Measurements from ENCODE around the gene FANCE.

FANCE gene

DNA sequence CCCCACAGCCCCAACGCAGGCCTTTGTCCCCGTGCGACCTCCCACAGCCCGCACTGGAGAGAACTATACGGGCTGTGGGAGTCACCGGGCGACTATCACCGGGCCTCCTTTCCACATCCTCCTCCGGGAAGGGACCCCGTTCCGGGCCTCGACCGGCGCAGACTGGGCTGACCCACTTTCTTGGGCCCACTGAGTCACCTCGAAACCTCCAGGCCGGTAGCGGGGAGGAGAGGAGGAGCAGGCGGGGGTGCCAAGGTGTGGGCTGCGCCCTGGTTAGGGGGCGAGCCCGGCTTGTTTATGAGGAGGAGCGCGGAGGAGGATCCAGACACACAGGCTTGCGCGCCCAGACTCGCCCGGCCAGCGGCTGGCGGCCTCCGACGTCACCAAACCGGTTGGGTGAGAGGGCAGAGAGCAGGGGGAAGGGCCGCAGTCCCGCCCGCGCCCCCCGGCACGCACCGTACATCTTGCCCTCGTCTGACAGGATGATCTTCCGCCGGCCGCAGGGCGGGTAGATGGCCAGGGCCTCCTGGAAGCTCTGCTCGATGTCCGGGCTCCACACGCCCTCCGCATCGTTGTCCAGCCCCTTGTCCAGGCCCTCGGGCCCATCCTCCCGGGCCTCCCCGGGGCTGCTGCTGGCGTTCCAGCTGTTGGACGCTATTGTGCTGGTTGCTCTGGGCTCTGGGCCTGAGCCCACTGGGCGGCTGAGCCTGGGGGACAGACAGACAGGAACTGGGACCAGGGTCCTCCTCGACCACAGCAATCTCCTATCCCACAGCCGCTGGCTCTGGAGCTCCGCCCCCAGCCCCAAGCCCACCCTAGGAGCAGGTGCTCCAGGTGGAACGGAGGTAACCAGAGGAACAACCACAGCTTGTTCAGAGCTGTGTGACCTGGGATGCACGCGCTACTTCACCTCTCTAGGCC lies 34.1 kb downstream of the FANCE start:
- FAIRE-seq = no peak

DNA sequence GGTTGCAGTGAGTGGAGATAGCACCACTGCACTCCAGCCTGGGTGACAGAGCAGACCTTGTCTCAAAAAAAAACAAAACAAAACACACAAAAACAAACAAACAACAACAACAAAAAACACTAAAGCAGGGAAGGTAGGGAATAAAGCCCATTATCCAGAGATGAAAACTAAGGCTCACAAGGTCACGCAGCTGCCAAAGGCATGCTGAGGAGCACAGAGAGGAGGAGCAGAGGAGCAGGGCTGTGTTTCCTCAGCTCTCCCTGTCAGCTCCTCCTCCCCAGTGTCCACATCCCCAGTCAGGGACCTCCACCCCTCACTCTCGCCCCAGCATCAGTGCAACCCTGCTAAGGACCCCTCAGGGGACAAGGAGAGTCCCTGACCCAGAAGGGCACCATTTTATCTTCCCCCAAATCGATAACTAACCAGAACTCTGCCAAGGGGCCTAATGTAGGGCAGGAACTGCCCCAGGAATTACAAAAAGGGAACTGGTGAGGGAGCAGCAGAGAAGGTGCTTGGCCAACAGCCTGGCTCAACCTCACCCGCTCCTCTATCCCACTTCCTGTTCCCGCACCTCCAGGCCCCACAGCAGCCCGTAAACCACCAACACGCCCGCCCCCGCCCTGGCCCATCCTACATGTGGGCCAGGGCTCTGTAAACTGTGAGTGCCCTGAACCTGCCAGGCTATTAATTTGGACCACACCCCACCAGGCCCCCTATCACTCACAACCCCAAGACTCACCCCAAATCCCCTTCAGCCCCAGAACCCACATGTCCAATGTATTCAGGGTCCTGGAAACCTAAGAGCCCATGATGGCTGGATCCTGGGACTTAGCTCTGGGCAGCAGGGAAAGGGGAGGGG lies 35.7 kb downstream of the FANCE start:
- FAIRE-seq = no peak

DNA sequence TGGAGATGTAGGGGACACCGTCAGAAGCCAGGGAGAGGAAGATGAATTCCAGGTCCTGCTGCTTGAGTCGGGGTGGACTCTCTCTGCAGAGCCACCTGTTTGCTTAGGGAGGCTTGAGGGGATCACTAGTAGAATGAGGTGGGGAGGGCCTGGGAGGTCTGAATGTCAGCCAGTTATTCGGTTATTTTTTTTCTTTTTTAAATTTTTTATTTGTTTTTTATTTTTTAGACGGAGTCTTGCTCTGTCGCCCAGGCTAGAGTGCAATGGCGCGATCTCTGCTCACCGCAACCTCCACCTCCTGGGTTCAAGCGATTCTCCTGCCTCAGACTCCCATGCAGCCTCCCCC lies 36.4 kb downstream of the FANCE start:
- no peak for FAIRE-seq

DNA sequence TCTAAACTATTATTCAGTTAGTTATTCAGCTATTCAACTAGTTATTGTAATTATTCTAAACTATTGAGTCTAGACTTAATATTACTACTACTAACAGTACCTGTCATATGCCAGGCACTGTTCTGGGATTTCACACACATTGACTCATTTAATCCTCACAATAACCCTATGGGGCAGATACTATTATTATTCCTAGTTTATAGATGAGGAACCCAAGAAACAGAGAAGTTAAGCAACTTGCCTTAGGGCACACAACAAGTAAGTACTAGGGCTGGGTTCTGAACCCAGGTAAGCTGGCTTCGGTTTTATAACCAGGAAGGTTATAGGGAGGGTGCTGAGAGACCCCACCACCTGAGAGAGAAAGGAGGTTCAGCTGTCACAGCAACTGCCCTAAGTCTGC lies 36.9 kb downstream of the FANCE start:
- no peak for FAIRE-seq

DNA sequence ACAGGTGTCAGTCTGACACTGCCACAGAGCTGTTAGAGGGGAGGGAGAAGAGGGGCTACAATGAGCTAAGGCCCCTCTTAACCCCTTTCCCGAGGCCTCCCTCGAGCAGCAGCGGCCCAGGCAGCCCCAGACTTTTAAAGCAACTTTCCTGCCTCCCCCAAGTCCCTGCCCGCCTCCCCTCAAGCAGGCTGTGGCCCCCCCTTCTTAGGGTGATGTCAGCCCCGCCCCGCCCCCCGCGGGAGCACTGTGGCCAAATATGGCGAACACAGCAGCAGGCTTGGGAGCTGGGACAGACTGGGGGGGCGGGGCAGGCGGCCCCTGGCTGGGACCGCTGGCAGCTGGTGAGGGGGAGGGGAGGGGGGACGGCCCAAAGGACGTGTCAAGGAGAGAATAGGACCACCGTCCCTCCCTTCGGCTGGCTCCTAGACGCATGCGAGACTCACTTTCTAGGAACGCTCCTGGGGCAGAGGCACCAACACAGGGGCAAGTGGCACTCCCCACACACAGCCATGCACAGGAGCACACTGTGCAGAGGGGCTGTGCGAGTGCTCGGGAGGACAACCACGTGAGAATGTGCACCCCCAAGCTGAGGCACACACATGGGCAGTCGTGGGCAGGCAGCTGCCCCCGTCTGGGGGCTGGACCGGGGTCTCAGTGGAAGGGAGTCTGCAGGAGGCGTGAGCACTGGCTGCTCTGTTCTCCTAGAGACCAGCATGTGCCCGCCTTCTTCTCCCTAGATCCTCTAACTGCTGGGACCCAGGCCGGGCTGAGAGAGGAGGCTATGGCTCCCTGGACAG lies 38.1 kb downstream of the FANCE start:
- no peak for FAIRE-seq

DNA sequence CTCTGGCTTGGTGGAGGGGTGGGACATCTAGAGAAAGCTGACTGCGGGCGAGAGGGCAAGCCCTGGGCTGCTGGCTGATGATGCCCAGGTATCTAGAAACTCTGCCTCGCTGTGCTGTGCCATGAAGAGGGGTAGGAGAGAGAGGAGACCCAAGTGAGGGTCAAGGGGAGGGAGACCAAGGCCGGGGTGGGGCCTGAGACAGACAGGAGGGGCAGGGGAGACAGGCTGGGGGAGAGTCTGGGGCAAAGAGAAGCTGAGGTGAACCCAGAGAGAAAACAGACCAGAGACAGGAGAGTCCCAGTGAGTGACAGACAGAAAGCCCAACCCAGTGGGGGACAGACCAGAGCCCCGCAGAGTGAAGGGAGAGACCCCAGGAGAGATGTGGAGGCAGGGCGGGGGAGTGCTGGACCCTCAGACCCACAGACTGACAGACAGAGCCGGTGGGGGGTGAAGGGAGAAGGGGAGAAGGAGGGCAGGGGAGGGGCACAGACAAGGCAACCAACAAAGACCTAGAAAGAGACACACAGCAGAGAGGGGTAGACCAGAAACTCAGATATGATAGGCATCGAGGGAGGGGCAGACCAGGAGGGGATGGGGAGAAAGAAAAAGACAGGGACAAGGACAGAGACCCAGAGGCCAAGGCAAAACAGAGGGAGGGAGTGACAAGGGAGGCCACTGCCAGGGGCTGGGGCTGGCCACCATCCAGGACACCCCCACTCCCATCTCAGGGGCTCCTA lies 38.9 kb downstream of the FANCE start:
- FAIRE-seq = no peak

DNA sequence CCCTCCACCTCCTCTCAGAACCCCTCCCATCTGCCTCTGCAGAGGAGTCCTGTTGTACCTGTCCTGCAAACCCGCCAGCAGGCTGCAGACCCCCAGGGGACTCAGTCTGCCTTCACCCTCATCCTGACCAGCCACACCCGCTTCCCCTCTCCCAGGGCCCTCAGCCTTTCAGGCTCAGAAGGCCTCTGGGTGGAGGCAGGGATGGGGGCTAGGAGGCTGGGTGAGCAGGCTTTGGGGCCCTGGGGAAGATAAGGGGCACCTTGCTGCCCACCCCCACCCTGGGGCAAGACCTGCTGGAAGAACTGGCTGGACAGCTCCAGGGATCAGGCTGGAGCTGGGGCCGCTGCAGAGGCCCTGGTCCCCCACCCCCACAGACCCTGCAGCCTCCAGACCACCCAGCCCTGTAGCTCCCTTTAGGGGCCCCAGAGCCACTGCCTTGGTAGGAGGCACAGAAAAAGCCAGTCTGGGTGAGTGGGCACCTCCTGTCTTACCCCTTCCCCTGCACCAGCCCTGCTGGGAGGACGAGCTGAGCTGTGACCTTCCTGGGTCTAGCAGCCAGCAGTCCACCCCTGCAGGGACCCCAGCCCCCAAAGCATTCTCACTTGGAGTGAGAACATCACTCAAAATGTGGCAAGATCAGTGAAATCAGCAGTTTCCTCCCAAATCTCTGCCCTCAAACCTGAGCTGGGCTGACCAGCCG lies 39.6 kb downstream of the FANCE start:
- FAIRE-seq = no peak

DNA sequence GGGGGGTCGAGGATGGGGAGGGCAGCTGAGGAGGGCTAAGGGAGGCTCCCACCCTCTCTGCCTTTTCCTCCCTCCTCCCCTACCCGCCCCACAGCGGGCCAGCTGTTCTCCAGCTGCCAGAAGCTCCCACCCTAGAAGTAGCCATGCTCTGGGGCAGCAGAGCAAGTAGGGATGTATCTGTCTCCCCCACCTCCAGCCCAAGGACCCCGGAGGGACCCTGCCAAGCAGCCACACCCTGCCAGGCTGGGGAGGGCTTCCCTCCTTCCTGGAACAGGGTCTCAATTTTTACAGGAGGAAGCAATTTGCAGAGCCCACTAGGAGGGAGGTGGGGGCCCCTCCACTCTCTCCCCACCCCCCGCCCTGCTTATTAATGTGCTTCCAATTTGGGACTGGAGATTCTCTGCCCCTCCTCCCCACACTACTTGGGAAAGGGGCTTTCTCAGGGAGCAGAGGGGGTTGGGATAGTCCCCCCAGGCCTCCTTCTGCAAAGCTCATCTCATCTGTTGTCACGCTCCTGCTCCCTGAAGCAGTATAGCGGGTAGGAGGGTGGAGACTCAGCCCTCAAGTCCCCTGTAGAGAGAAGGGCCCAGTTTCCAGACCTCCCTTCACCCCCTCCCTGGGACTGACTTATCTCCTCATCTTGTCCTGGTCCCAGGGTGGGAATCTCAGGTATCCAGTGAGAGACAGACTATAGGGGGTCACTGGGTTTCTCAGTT lies 40.3 kb downstream of the FANCE start:
- FAIRE-seq = no peak

DNA sequence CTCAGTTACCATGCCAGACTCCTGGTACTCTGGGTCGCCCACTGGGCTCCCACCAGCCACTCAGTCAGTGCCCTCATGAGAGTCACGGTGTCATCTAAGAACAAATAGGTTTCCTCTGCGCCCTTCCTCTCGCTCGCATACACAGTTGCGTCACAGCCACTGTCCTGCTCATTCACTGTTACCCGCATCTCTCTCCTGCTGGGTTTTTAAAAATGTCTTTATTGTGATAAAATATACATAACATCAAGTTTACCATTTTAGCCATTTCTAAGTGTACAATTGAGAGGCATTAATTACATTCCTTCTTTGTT lies 40.8 kb downstream of the FANCE start:
- FAIRE-seq = no peak

DNA sequence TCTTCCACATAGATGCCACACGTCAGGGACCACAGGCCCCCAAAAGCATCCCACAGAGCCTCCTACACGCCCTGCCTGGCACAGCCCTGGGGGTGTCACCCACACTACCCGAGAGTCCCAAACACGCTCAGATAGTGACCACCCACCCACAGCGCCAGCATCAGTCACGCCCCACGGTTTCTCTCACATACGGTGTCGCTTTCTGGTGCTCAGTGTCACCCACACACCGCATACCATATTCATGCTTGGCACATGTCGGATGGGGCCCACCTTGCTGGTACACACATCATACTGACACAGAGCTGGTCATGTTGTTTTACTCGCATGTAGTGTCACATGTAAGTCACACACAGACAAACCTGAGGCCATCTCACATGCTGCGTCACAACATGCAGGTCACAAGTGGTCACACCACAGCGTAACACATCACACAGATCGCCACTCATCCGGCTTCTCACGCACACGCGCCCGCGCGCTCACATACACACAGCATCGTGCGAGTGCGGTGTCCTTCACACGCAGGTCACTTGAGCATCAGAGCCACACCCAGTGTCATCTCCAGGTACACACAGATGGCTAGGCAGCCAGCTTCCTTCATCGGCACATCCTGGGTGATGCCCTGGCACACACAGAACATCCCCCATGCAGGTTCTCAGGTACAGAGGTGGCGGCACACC lies 41.3 kb downstream of the FANCE start:
- no peak for FAIRE-seq

DNA sequence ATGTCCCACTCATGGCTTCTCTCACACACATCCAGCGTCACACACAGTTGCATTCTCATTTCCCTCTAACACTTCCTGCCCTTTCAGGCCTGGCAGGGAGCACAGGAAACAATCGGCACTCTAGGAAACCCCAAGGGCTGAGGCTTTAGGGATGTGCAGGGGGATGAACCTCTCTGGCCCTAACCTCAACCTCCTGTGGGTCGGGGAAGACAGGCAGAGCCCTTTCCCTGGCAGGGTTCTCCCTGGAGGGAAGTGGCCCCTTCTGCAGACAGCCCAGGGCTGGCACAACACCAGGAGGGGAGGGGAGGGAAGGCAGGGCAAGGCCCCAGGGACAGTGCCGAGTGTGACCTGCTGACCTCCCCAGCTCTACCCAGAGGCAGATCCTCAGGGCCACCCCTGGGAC lies 42.0 kb downstream of the FANCE start:
- FAIRE-seq = no peak

DNA sequence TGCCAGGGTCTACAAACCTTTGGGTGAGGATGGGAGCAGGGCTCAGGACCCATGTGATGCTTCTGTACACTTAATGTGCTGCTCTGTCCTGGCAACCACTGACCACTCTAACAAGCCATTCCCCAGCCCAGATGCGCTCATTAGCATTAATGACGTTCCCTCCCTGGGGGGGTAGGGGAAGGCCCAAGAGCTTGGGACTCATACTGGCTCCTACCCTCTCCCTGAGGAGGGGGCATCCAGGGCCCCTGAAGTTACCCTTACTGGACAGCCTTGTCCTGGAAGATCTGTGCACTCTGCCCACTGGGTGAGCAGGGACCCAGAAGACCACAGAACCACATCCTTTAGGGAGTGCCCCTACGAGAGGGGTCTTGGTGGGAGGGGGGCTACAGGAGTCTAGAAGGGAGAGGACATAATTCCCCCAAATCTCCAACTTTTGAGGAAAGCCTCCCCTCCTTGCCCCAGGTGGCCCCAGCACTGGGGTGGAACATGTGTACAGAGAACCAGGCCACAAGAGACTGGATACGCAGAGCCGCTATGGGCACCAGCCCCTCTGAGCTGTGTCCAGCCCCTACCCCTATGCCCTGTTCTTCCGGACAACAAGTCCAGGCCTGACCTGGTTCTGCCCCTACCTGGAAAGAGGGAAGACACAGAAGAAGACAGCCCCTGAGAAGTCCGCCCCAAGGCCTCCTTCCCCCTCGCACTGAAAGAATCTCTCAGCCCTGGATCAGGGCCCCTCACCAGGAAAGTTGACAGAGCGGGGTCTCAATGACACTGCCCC lies 43.3 kb downstream of the FANCE start:
- FAIRE-seq = no peak

DNA sequence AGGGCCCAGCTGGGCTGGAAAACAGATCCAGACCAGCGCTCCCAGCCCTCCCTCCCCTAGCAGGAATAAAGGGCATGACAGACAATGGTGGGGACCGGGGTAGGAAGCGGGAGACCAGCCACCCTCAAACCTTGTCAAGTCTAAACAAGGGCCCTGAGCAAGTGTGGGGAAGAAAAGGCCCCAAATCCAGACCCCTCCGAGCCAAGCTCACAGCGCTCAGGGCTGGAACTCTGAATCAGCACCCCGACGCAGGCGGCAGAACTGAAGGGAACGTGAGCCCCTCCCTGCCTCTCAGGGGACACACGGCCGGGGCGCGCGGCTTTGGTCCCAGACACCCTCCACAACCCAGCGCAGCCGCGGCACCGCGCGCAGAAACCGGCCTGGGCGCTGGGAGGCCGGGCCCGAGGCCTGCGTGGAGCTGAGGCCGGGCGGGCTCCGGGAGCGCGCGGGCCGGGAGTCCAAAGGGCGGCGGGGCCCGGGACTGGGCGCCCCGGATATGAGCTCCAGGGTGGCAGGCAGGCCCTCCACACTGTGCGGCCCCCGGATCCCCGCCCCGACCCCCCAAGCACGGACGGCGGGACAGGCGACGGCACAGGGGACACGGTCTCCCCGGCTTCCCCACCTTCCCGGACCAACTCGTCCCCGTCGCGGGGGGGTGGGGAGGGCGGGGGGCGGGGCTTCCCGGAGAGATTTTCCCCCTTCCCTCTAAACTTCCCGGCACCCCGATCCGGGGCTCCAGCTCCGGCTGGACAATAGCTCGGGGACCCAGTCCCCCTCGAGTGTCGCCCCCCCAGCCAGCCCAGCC lies 44.1 kb downstream of the FANCE start:
- no peak for FAIRE-seq

DNA sequence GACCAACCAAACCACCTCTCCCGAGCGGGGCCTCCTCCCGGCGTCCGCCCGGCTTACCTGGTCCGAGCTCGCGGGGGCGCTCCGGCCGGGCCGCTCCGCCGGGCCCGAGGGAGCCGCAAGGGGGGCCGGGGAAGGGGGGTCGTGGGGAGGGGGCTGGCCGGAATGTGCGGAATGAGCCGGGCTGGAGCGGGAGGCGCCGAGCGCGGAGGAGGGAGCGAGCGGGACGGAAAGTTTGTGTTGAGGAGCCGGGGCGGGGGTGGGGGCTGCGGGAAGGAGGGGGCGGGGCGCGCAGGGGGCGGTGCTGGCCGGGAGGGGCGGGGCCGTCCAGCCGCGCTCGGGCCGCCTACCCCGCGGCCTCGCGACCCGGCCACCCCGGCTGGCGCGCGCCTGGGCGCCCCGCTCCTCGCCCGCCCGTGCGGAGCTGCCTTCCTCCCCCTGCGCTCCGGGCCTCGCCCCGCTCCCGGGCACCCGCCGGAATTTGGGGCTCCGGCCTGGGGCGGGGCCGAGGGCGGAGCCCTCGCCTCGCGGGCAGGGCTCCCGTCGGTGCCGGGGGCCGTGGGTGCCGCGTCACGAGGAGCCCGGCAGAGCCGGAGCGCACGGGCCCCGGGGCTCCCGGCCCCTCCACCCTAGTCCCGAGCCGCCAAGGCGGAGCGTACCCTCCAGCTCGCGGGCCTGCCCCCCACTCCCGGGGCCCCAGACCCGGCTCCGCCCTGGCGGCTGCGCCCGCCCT lies 44.9 kb downstream of the FANCE start, which contains the start of gene TEAD3:
Gene TEAD3 (minus strand): TSS at position 239 of the 730 bp plus-strand sequence.
- no peak for FAIRE-seq

DNA sequence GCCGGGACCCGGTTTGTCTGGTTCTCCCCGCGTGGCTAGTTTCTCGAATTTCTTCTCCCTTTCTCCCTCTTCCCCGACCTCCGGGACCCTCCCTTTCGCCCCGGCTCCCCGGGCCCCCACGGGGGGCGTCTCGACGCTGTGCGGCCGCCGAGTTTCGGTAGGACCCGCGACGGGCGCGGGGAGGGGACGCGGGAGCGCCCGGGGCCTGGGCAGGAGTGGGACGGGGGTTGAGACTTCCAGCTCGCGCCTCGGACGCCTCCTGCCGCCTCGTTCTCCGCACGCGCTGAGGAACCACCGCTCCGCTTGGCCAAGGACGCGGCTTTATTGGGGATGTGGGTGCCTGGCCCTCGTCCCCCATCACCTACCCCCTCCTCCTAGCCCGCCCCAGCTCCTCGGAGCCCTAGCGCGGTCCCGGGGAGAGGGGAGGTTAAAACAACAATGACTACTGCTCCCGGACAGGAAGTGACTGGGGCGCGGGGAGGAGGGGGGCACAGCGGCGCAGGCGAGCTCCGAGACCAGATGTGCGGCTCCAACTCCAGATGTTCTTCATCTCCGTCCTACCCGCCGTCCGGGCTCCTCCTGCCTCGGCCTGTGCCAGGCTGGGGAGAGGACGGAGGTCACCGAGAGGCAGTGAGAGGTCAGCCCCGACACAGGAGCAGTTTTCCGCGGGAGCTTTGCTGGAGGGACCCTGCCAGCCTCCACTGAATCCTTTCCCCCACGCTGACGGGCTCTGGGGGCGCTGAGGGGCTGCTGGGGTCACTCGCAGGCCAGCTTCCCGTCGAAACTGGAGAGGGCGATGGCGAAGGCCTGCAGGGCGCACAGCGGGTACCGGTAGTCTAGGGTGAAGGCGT lies 45.7 kb downstream of the FANCE start:
- FAIRE-seq = no peak

DNA sequence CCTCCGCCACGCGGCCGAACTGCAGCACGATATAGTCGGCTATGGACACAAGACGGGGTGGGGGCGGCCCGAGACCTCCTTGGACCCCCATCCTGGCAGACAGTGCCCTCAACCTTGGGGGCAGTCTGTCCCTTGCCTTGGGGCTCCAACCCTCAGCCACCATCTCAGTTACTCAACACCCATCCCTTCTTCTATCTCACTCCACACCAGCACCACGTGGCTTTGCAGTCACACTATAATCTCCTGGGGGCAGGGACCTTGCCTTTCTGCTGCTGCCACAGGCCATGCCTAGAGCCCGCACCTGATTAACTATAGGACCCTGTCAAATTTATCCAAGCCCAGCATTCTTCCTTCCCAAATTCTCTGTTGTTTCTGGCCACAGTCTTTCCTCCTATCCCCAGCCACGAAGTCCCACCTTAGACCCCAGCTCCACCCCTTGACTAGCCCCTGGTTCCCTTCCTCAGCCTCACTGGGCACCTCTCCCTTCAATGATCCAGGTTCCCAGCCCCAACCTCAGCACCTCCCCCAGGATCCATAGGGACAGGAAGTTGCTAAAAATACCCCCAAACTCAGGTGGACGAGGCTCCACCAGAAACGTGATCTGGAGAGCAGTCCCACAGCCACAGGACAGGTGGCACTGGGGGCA lies 46.4 kb downstream of the FANCE start:
- FAIRE-seq = no peak

DNA sequence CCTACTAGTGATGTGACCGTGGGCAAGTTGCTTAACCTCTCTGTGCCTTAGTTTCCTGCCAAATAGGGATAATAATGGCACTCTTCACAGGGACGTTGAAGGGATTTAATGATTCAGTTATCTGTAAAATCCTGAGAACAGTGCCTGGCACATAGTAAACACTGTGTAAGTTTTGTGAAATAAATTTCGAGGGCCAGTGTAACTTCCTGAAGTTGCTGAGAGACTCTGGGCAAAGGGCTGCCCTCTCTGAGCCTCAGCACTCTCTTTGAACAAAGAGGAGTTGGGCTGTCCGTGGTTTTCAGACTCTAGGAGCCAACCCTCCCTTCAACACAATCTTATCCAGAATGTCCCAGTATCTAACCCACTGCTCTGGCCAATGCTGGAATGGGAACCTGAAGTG lies 47.2 kb downstream of the FANCE start:
- FAIRE-seq = no peak

All from G401.6 (cell line).